ENCODE measurements around the gene BTBD17. TPM values are rescaled to one million over a fixed set of nuclear protein-coding genes. Genes with fewer than 3 reads are reported as not detected.

The BTBD17 gene
- total and polyA plus RNA-seq, 12 donors: 0.10 to 1.1 (median 0.46) TPM; not detected in 4

- Histone ChIP-seq H3K9me3 (replicated peaks in 1 of 3) (no peaks in the 10 kb centered on the region), H3K36me3 (replicated peaks in 1 of 2) (no peaks in the 10 kb centered on the region), H3K4me1 (replicated peaks in 1 of 2) (no peaks in the 10 kb centered on the region), H3K4me3 (no peak overlapping the region), H3K27ac (no peak overlapping the region), H3K27me3 (peaks cover 6% of the 10 kb centered on the region)
- TF ChIP-seq CTCF (IDR thresholded peaks at IDR 0.05) (no peak), POLR2A (IDR thresholded peaks at IDR 0.05) (no peak)
- no peak for DNase-seq
- intact Hi-C loops (cut with DNase I): no loop called here
- 70 to 80% (median 75%) methylated on average over 5 to 7 of the region's 7 CpGs for WGBS, 4 donors
Measured at GRCh38 chr17:74332017-74332650, 29.5 kb downstream of the BTBD17 start.

GRCh38 chr17:74330446-74330845 is 31.2 kb downstream of the BTBD17 start:
- Histone ChIP-seq H3K27ac (no peak overlapping the region), H3K4me3 (no peak overlapping the region), H3K4me1 (replicated peaks in 1 of 2) (peaks cover 4 to 13% of the 10 kb centered on the region in 2 donors), H3K27me3 (peaks cover 16% of the 10 kb centered on the region), H3K9me3 (replicated peaks in 1 of 3) (no peaks in the 10 kb centered on the region), H3K36me3 (replicated peaks in 1 of 2) (no peaks in the 10 kb centered on the region)
- intact Hi-C loops (cut with DNase I): no loop called here
- no peak for TF ChIP-seq CTCF (IDR thresholded peaks at IDR 0.05)
- TF ChIP-seq POLR2A (IDR thresholded peaks at IDR 0.05): no peak
- DNase-seq: no peak
- WGBS, 4 donors: 69 to 88% (median 83%) methylated on average over 6 to 8 of the region's 8 CpGs

DNA sequence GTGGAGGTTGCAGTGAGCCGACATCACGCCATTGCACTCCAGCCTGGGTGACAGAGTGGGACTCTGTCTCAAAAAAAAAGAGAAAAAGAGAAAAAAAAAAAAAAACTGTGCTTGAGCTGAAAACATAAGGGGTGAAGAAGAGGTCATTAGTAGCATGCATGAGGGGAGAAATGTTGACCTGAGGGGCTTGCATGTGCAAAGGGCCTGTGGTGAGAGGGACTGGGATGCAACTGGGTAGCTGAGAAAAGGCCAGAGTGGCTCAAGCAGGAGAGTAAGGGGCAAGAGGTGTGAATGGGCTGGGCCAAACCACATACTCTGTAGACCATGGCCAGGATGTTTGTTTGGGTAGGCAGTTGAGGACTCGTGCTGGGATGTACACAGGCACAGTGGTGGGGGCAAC is 32.3 kb downstream of the BTBD17 start:
- TF ChIP-seq POLR2A (IDR thresholded peaks at IDR 0.05) (no peak), CTCF (IDR thresholded peaks at IDR 0.05) (no peak)
- H3K27ac ChIP-seq: no peak overlapping the region
- DNase-seq: no peak
- H3K9me3 ChIP-seq (replicated peaks in 1 of 3): no peaks in the 10 kb centered on the region
- WGBS, 4 donors: 66 to 83% (median 73%) methylated on average over 3 of the region's 3 CpGs
- no peak overlapping the region for H3K4me3 ChIP-seq
- H3K36me3 ChIP-seq (replicated peaks in 1 of 2): no peaks in the 10 kb centered on the region
- peaks cover 4 to 16% of the 10 kb centered on the region in 2 donors for H3K4me1 ChIP-seq (replicated peaks in 1 of 2)
- intact Hi-C loops (cut with DNase I): no loop called here
- H3K27me3 ChIP-seq: peaks cover 16% of the 10 kb centered on the region

- DNase-seq: no peak
- no peak overlapping the region for H3K27ac ChIP-seq
- intact Hi-C loops (cut with DNase I): no loop called here
- TF ChIP-seq CTCF (IDR thresholded peaks at IDR 0.05) (no peak), POLR2A (IDR thresholded peaks at IDR 0.05) (no peak)
- H3K36me3 ChIP-seq (replicated peaks in 1 of 2): no peaks in the 10 kb centered on the region
- H3K27me3 ChIP-seq: peaks cover 16% of the 10 kb centered on the region
- H3K9me3 ChIP-seq (replicated peaks in 1 of 3): no peaks in the 10 kb centered on the region
- peaks cover 4 to 16% of the 10 kb centered on the region in 2 donors for H3K4me1 ChIP-seq (replicated peaks in 1 of 2)
- H3K4me3 ChIP-seq: no peak overlapping the region
- 93 to 99% (median 96%) methylated on average over 3 of the region's 3 CpGs for WGBS, 4 donors
Measured at GRCh38 chr17:74328487-74328886, 33.2 kb downstream of the BTBD17 start.

All from adrenal gland (tissue), 12 donors.